Neural cell (in vitro differentiated cells): ENCODE data around the gene CPNE1. TPM values are rescaled to one million over a fixed set of nuclear protein-coding genes. Genes with fewer than 3 reads are reported as not detected.

Experiments used
- H2AFZ ChIP-seq: fragments of 200-600, 300-800 bp; sonication (generic), shearing (Covaris generic); 2 replicates; pipeline ENCODE4 v1.6.0; 2014; ENCODE audit warnings: low read depth, mild to moderate bottlenecking, antibody characterized with exemption, low read length, moderate library complexity
- H3F3A ChIP-seq: fragments of 200-600 bp; shearing (Covaris generic); 2 replicates; pipeline ENCODE4 v1.6.1; 2016; ENCODE audit warnings: mild to moderate bottlenecking, moderate library complexity, mixed read lengths, antibody characterized with exemption, low read length; ENCODE audit not compliant: insufficient read depth, poor library complexity, severe bottlenecking
- H3K27ac ChIP-seq: fragments of 200-600, 300-800 bp; sonication (generic), shearing (Covaris generic); 2 replicates; pipeline ENCODE4 v1.5.1; 2014; ENCODE audit warnings: mild to moderate bottlenecking, low read length, moderate library complexity
- H3K27me3 ChIP-seq: fragments of 300-800, 200-600 bp; sonication (generic), shearing (Covaris generic); 2 replicates; pipeline ENCODE4 v1.6.0; 2014; ENCODE audit warnings: mild to moderate bottlenecking, low read depth, low read length, moderate library complexity; ENCODE audit not compliant: insufficient read depth
- H3K36me3 ChIP-seq: fragments of 300-800, 200-600 bp; sonication (generic), shearing (Covaris generic); 2 replicates; pipeline ENCODE4 v1.5.1; 2014; ENCODE audit warnings: mild to moderate bottlenecking, antibody characterized with exemption, low read length, moderate library complexity; ENCODE audit not compliant: insufficient read depth
- H3K4me2 ChIP-seq: fragments of 300-800, 200-600 bp; sonication (generic), shearing (Covaris generic); 2 replicates; pipeline ENCODE4 v1.6.0; 2014; ENCODE audit warnings: mild to moderate bottlenecking, low read length
- H3K4me3 ChIP-seq: fragments of 300-800, 200-600 bp; sonication (generic), shearing (Covaris generic); 2 replicates; pipeline ENCODE4 v1.5.1; 2014; ENCODE audit warnings: mild to moderate bottlenecking, low read length, moderate library complexity
- H3K79me2 ChIP-seq: fragments of 200-600 bp; shearing (Covaris generic); replicated peaks from 2 replicates; pipeline ENCODE4 v1.6.0; 2014; ENCODE audit warnings: mild to moderate bottlenecking, low read length, moderate library complexity; ENCODE audit not compliant: insufficient read depth
- H3K9ac ChIP-seq: fragments of 300-800, 200-600 bp; sonication (generic), shearing (Covaris generic); 2 replicates; pipeline ENCODE4 v1.6.1; 2016; ENCODE audit warnings: mild to moderate bottlenecking, low read length, mixed read lengths
- H3K9me2 ChIP-seq: fragments of 200-600 bp; shearing (Covaris generic); 2 replicates; pipeline ENCODE4 v1.6.1; 2016; ENCODE audit warnings: mild to moderate bottlenecking, low read length, mixed read lengths; ENCODE audit not compliant: insufficient read depth
- H3K9me3 ChIP-seq: fragments of 200-600, 300-800 bp; sonication (generic), shearing (Covaris generic); 2 replicates; pipeline ENCODE4 v1.6.1; 2016; ENCODE audit warnings: mild to moderate bottlenecking, mixed run types, low read length, moderate library complexity, mixed read lengths
- H4K20me1 ChIP-seq: fragments of 200-600 bp; shearing (Covaris generic); 2 replicates; pipeline ENCODE4 v1.6.1; 2016; ENCODE audit warnings: mild to moderate bottlenecking, mixed run types; ENCODE audit not compliant: insufficient read depth
- EP300 ChIP-seq: fragments of 450-650 bp; conservative IDR thresholded peaks from 2 replicates; pipeline ENCODE4 v1.6.1; 2014; ENCODE audit warnings: antibody characterized with exemption, mild to moderate bottlenecking, moderate library complexity; ENCODE audit not compliant: poor library complexity, severe bottlenecking
- EZH2 ChIP-seq: fragments of 200-600, 300-800 bp; shearing (Covaris generic), sonication (generic); IDR thresholded peaks from 2 replicates; pipeline ENCODE4 v1.6.1; 2014; ENCODE audit warnings: antibody characterized with exemption, low read length, borderline replicate concordance, mild to moderate bottlenecking; ENCODE audit not compliant: insufficient read depth, poor library complexity, severe bottlenecking
- POLR2AphosphoS5 ChIP-seq: IDR thresholded peaks from 2 replicates; pipeline ENCODE4 v1.6.1; 2012
- RAD21 ChIP-seq: fragments of 450-650 bp; conservative IDR thresholded peaks from 2 replicates; pipeline ENCODE4 v1.6.1; 2014; ENCODE audit warnings: antibody characterized with exemption, mild to moderate bottlenecking, moderate library complexity
- REST ChIP-seq: IDR thresholded peaks from 2 replicates; pipeline ENCODE4 v1.6.1; 2012; ENCODE audit warnings: borderline replicate concordance
- SMC3 ChIP-seq: fragments of 450-650 bp; conservative IDR thresholded peaks from 2 replicates; pipeline ENCODE4 v1.6.1; 2014; ENCODE audit warnings: antibody characterized with exemption, mild to moderate bottlenecking, moderate library complexity; ENCODE audit not compliant: poor library complexity
- TAF1 ChIP-seq: IDR thresholded peaks from 2 replicates; pipeline ENCODE4 v1.6.1; 2012; ENCODE audit warnings: low read depth
- polyA plus RNA-seq: library from polyadenylated mRNA; depleted of rRNA; stranded (reverse); fragments of >200 nt; gene quantifications from 2 replicates; pipeline ENCODE4 v1.2.3, GENCODE V29; 2014

Gene CPNE1
- polyA plus RNA-seq, 1 donor from 2014 or later: 148 TPM

- Histone ChIP-seq H3K4me2 (no peak overlapping the region), H3K9ac (no peak overlapping the region), H4K20me1 (no peaks in the 10 kb centered on the region), H3F3A (no peaks in the 10 kb centered on the region), H3K9me2 (no peaks in the 10 kb centered on the region), H3K4me3 (no peak overlapping the region), H3K27ac (no peak overlapping the region), H3K36me3 (no peaks in the 10 kb centered on the region), H3K27me3 (no peaks in the 10 kb centered on the region), H2AFZ (no peak overlapping the region), H3K79me2 (peaks cover 60% of the 10 kb centered on the region), H3K9me3 (no peaks in the 10 kb centered on the region)
- no peak for TF ChIP-seq EP300
- TF ChIP-seq RAD21: no peak
- no peak for TF ChIP-seq EZH2
- TF ChIP-seq SMC3: no peak
- no peak for TF ChIP-seq POLR2AphosphoS5
- TF ChIP-seq REST: no peak
Observed at GRCh38 chr20:35636095-35636494, 28.6 kb downstream of the CPNE1 start.

GRCh38 chr20:35635652-35636051 is 29.0 kb downstream of the CPNE1 start:
- peaks cover 55% of the 10 kb centered on the region for H3K79me2 ChIP-seq
- no peaks in the 10 kb centered on the region for H3K9me2 ChIP-seq
- no peaks in the 10 kb centered on the region for H3K27me3 ChIP-seq
- no peaks in the 10 kb centered on the region for H3K36me3 ChIP-seq
- H3K9me3 ChIP-seq: no peaks in the 10 kb centered on the region
- H3K4me2 ChIP-seq: no peak overlapping the region
- no peaks in the 10 kb centered on the region for H3F3A ChIP-seq
- no peak overlapping the region for H2AFZ ChIP-seq
- H4K20me1 ChIP-seq: no peaks in the 10 kb centered on the region
- H3K4me3 ChIP-seq: no peak overlapping the region
- no peak for TF ChIP-seq SMC3
- TF ChIP-seq TAF1: no peak
- no peak for TF ChIP-seq REST
- no peak for TF ChIP-seq EZH2
- no peak overlapping the region for H3K27ac ChIP-seq
- H3K9ac ChIP-seq: no peak overlapping the region
